ENCODE measurements around the gene ATAD2B. TPM values are rescaled to one million over a fixed set of nuclear protein-coding genes. Genes with fewer than 3 reads are reported as not detected.
A peak's percentile ranks its signal among the peaks of the same experiment; 100 is the strongest.

Gene ATAD2B
- total RNA-seq, 1 donor from 2014 or later = 24.3 TPM

DNA sequence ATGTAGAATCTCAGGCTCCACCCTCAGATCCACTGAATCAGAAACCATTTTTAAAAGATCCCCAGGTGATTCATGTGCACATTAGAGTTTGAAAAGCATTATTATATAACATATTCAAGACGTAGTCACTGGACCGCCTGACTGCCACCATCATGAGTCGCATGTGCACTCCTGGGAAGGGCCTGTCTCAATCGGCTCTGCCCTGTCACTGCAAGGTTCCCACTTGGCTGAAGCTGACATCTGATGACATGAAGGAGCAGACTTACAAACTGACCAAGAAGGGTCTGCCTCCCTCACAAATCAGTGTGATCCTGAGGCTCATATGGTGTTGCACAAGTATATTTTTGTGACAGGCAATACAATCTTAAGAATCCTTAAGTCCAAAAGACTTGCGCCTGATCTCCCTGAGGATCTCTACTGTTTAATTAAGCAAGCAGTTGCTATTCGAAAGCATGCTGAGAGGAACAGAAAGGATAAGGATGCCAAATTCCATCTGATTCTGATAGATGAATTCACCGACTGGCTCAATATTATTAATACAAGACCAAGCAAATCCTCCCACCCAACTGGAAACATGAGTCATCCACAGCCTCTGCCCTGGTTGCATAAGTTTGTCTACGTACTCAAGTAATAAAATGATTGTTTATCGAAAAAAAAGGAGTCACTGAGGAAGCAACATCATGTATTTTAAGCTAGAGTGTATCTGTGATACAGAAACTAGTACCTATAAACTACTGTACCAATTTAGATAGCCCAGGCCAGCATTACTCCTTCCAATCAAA lies 26.2 kb downstream of the ATAD2B start:
- Mint-ChIP-seq H3K9me3 (no peaks in the 10 kb centered on the region), H3K4me3 (no peak overlapping the region), H3K27ac (no peak overlapping the region)

DNA sequence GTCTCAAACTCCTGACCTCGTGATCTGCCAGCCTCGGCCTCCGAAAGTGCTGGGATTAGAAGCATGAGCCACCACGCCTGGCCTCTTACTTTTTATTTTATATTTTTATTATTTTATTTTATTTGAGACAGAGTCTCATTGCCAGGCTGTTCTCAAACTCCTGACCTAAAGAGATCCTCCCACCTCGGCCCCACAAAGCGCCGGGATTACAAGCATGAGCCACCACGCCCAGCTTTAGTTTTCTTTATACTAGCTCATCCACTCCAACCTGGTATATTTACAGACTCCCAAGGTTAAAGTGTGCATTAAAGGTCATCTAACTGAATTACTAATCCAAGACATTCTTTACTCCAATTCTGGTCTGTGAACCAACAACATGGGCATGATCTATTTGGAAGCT lies 26.8 kb downstream of the ATAD2B start:
- H3K4me1 Mint-ChIP-seq = peaks cover 4% of the 10 kb centered on the region

More for the DNA sequence above, 26.2 kb downstream of the ATAD2B start:
- peaks cover under 1% of the 10 kb centered on the region for H3K36me3 Mint-ChIP-seq (ENCODE audit: low read depth)
- DNase-seq = no peak
- no peaks in the 10 kb centered on the region for H3K27me3 Mint-ChIP-seq
- peaks cover 4% of the 10 kb centered on the region for H3K4me1 Mint-ChIP-seq
- intact Hi-C loops (cut with micrococcal nuclease) = no loop called here

DNA sequence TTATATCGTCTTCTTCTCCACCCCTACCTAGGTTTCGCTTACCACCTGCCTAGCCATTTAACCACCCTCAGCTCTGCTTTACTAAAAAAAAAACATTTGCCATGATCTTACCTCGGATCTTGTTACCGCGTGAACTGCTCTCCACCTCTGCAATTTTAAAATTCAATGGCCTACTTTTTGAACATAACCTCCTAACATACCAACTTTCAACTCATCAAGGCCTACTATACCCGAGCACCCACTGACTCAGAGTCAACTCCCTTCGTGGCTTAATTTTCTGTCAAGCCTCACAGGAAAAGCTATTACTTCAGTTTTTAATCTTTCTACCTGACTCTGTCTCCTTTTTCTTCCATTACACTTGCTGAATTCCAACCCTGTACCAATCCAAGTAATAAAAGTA lies 55.7 kb downstream of the ATAD2B start:
- intact Hi-C loops (cut with micrococcal nuclease) = no loop called here
- no peaks in the 10 kb centered on the region for H3K9me3 Mint-ChIP-seq
- no peak overlapping the region for H3K27ac Mint-ChIP-seq
- no peak overlapping the region for H3K4me3 Mint-ChIP-seq
- peaks cover 8% of the 10 kb centered on the region for H3K4me1 Mint-ChIP-seq
- H3K36me3 Mint-ChIP-seq (ENCODE audit: low read depth) = peaks cover 46% of the 10 kb centered on the region
- DNase-seq = no peak
- no peaks in the 10 kb centered on the region for H3K27me3 Mint-ChIP-seq

More for the DNA sequence above, 26.8 kb downstream of the ATAD2B start:
- Mint-ChIP-seq H3K9me3 (no peaks in the 10 kb centered on the region), H3K36me3 (ENCODE audit: low read depth) (peaks cover 2% of the 10 kb centered on the region), H3K27me3 (no peaks in the 10 kb centered on the region), H3K27ac (no peak overlapping the region), H3K4me3 (no peak overlapping the region)
- DNase-seq = no peak
- intact Hi-C loops (cut with micrococcal nuclease) = no loop called here

DNA sequence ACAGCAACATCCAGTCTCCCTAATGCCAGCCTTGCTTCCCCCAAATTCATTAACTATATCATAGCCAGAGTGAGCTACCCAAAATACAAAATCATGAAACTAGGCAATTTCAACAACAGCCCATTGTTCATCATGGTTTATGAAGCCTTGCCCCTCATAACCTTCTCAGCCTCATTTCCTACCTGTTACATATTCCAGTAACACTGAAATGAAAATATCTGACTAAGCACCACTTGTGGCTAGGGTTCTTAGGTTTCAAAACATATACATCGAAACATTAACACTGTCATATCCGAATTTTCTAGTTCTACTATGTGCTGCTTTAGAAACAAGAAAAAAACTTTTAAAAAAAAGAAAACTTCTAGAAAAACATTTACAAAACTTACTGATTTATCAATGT lies 59.5 kb downstream of the ATAD2B start:
- H3K36me3 Mint-ChIP-seq (ENCODE audit: low read depth) = peaks cover 37% of the 10 kb centered on the region
- DNase-seq = no peak
- peak overlapping the region; percentile 5 for H3K27ac Mint-ChIP-seq
- H3K4me1 Mint-ChIP-seq = peaks cover 8% of the 10 kb centered on the region
- intact Hi-C loops (cut with micrococcal nuclease) = no loop called here
- H3K9me3 Mint-ChIP-seq = no peaks in the 10 kb centered on the region
- no peak overlapping the region for H3K4me3 Mint-ChIP-seq
- no peaks in the 10 kb centered on the region for H3K27me3 Mint-ChIP-seq

DNA sequence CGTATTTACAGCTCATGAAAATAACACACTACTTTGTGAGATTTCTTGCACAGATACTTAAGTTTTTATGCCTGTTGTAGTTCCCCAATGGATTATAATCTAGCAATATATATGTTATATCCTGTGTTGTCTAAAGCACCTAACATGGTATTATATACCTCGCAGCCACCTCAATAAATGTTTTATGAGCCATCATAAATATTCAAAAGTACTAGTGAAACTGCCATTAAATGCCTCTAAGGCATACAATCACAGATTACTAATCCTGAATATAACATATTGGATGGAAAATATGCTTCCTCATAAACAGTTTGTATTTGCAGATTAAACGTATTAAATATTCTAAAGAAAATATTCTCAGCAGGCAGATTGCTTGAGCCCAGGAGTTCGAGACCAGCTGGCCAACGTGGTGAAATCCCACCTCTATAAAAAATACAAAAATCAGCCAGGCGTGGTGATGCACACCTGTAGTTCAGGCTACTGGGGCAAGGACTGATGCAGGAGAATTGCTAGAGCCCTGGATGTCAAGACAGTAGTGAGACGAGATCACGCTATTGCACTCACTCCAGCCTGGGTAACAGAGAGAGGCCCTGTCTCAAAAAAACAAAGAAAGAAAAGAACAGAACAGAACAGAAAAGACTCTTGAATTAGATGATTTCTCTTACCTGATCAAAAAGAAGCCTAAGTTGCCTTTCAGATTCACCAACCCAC lies 64.1 kb downstream of the ATAD2B start:
- Mint-ChIP-seq H3K9me3 (no peaks in the 10 kb centered on the region), H3K27me3 (no peaks in the 10 kb centered on the region), H3K36me3 (ENCODE audit: low read depth) (peaks cover 25% of the 10 kb centered on the region), H3K4me3 (no peak overlapping the region), H3K4me1 (peaks cover 5% of the 10 kb centered on the region), H3K27ac (no peak overlapping the region)
- DNase-seq = no peak
- intact Hi-C loops (cut with micrococcal nuclease) = no loop called here

DNA sequence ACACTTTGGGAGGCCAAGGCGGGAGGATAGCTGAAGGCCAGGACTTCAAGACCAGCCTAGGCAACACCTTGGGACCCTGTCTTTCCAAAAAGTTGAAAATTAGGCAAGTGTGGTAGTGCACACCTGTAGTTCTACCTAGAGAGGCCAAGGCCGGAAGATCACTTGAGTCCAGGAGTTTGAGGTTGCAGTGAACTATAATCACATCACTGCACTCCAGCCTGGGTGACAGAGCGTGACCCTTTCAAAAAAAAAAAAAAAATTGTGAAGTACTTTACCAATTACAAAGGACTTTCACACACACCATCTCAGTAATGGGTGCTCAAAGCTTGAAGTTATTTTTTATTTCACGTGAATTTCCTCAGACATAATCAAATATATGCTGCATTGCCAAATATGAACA lies 65.0 kb downstream of the ATAD2B start:
- intact Hi-C loops (cut with micrococcal nuclease) = no loop called here
- Mint-ChIP-seq H3K27me3 (no peaks in the 10 kb centered on the region), H3K4me1 (no peaks in the 10 kb centered on the region), H3K4me3 (no peak overlapping the region), H3K36me3 (ENCODE audit: low read depth) (peaks cover 22% of the 10 kb centered on the region), H3K27ac (no peak overlapping the region), H3K9me3 (no peaks in the 10 kb centered on the region)
- DNase-seq = no peak

DNA sequence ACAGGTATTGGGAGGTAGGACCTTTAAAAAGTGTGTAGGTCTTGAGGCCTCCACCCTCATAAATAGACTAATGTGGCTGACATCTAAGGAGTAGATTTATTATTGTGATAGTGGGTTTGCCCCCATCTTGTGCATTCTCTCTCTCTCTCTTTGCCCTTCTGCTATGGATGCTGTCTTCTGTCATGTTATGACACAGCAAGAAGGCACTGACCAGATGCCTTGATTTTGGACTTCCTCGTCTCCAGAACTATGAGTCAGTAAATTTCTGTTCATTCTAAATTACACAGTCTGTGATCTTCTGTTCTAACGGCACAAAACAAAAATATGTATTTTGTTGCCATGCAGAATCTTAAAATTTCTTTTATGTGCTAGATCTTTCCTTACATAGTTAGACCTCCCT lies 66.9 kb downstream of the ATAD2B start:
- Mint-ChIP-seq H3K9me3 (no peaks in the 10 kb centered on the region), H3K36me3 (ENCODE audit: low read depth) (peaks cover 26% of the 10 kb centered on the region), H3K27ac (no peak overlapping the region), H3K4me3 (no peak overlapping the region), H3K27me3 (no peaks in the 10 kb centered on the region), H3K4me1 (no peaks in the 10 kb centered on the region)
- no peak for DNase-seq
- intact Hi-C loops (cut with micrococcal nuclease) = no loop called here

DNA sequence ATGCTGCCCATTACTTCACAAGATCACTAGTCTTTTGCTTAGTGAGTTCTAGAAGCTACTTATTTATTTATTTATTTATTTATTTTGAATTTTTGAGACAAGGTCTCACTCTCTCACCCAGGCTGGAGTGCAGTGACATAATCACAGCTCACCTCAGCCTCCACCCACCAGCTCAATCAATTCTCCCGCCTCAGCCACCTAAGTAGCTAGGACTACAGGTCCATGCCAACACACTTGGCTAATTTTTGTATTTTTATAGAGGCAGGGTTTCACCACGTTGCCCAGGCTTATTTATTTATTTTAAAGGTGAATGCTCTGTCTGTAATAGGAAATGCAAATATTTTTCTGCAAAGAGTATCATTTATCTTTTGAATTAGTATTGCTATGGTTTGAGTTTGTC lies 67.7 kb downstream of the ATAD2B start:
- intact Hi-C loops (cut with micrococcal nuclease) = no loop called here
- Mint-ChIP-seq H3K4me1 (no peaks in the 10 kb centered on the region), H3K9me3 (no peaks in the 10 kb centered on the region), H3K27ac (no peak overlapping the region), H3K36me3 (ENCODE audit: low read depth) (peaks cover 28% of the 10 kb centered on the region), H3K4me3 (no peak overlapping the region), H3K27me3 (no peaks in the 10 kb centered on the region)
- DNase-seq = no peak

DNA sequence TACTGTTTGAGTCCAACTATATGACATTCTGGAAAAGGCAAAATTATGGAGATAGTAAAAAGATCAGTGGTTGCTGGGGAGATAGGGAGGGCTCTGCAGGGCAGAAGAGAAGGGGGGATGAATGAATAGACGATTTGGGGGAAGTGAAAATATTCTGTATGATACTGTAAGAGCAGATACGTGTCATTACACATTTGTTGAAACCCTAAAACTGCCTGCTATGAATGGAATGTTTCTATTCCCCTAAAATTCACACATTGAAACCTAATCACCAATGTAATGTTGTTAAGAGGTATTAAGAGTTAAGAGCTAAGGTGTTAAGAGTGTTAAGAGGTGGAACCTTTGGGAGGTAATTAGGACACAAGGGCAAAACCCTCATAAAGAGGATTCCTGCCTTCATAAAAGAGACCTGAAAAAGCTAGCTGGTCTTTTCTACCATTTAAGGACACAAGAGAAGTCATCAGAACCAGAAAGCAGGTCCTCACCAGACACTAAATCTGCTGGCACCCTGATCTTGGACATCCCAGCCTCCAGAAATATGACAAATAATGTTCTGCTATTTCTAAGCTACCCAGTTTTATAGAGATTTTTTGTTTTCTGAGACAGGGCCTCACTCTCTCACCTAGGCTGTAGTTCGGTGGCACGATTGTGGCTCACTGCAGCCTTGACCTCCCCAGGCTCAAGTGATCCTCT lies 76.2 kb downstream of the ATAD2B start:
- DNase-seq = no peak
- Mint-ChIP-seq H3K27ac (no peak overlapping the region), H3K36me3 (ENCODE audit: low read depth) (peaks cover 13% of the 10 kb centered on the region), H3K27me3 (no peaks in the 10 kb centered on the region), H3K4me1 (no peaks in the 10 kb centered on the region), H3K4me3 (no peak overlapping the region), H3K9me3 (no peaks in the 10 kb centered on the region)
- intact Hi-C loops (cut with micrococcal nuclease) = no loop called here

DNA sequence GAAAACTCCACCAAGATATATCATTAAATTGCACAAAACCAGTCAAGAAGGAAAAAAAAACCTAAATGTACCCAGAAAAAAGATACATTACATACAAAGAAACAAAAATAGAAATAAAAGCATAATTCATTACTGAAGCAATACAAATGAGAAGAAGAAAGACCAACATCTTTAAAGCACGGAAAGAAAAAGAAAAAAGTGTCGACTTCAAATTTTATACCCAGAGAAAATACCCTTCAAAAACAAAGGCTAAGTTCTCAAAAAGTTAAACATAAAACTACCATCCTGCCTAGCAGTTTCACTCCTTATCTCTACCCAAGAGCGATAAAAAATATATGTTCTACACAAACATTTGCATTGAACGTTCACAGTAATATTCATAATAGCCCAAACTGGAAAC lies 82.0 kb downstream of the ATAD2B start:
- Mint-ChIP-seq H3K4me3 (no peak overlapping the region), H3K4me1 (no peaks in the 10 kb centered on the region), H3K9me3 (peaks cover 6% of the 10 kb centered on the region), H3K27ac (no peak overlapping the region), H3K36me3 (ENCODE audit: low read depth) (peaks cover 19% of the 10 kb centered on the region), H3K27me3 (no peaks in the 10 kb centered on the region)
- DNase-seq = no peak
- intact Hi-C loops (cut with micrococcal nuclease) = no loop called here

DNA sequence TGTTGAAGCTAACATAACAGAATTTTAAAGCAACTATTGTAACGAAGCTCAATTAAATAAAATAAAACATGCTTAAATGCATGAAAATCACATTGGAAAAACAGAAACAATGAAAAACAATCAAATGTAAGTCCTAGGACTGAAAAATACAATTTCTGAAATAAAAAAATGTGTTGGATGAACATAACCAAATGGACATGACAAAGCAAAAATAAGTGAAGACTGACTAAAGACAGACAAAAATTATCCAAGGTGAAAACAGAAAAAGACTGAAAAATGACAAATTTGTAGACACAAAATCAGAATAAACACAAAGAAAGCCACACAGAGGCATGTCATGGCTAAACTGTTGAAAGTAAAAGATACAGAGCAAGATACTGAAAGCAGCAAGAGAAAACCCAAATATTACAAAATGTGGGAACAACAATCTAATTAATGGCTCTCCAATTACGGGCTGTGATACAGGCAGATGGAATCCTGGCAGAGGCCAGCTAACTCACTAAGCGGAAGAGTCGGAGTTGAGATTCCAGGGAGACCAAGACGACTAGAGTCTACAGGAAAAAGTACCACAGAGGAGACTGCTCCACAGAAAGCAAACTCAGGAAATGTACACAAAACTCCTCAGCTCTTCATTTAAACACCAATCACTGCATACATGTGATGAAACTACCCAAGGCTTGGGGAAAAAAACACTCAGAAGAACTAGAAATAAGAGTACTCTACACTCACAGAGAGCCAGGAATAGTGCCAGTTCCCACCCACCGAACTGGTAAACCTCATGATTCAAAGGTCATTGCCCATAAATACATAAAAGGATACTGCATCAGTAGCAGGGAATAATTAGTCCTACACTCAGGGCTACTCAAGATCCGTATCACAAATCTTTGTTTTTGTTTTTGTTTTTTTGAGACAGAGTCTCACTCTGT lies 83.6 kb downstream of the ATAD2B start:
- Mint-ChIP-seq H3K36me3 (ENCODE audit: low read depth) (peaks cover 19% of the 10 kb centered on the region), H3K27me3 (no peaks in the 10 kb centered on the region), H3K4me3 (no peak overlapping the region), H3K27ac (no peak overlapping the region), H3K9me3 (peaks cover 6% of the 10 kb centered on the region), H3K4me1 (no peaks in the 10 kb centered on the region)
- intact Hi-C loops (cut with micrococcal nuclease) = no loop called here
- DNase-seq = no peak

DNA sequence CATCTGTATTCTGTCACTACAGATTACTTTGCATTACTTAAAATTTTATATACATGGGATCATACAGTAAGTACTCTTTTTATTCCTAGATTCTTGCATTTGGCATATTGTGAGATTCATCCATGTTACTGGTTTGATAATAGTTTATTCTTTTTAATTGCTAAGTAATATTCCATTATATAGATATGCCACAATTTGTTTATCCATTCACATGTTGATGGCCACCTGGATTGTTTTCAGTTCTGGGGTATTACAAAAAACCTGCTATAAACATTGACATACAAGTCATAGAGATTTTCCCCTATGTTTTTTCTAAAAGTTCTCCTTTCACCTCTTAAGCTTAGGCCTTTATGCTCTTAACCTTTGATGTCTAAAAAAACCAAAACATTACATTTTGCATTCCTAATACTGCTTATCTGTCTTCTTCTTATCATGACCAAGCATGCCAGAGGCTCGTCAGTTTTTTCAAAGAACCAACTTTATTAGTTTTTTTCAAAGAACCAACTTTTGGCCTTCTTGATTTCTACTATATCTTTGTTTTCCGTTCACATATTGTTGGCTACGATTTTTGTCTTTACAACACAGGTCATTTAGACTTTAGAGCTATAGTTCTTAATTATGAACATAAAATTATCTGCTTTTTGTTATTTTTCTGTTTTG lies 86.9 kb downstream of the ATAD2B start:
- DNase-seq = no peak
- Mint-ChIP-seq H3K27me3 (no peaks in the 10 kb centered on the region), H3K4me3 (no peak overlapping the region), H3K27ac (no peak overlapping the region), H3K36me3 (ENCODE audit: low read depth) (peaks cover 27% of the 10 kb centered on the region), H3K9me3 (peaks cover 6% of the 10 kb centered on the region), H3K4me1 (no peaks in the 10 kb centered on the region)
- intact Hi-C loops (cut with micrococcal nuclease) = no loop called here

DNA sequence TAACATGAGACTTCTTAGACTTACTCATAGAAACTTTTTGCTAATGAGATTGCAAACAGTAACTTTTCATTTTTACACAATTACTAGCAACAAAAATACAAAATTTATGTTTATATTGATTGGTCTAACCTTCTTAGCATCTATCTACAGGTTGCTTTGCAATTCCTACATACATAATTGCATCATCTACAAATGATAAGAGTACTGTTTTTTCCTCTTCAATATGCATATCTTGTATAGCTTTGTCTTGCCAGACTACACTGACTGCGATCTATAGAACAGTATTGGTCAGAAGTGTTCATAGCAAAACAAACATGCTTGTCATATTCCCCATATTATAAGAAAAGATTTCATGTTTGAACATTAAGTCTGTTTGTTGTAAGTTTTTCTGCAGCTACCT lies 87.9 kb downstream of the ATAD2B start:
- H3K27ac Mint-ChIP-seq = no peak overlapping the region
- H3K36me3 Mint-ChIP-seq (ENCODE audit: low read depth) = peaks cover 21% of the 10 kb centered on the region
- H3K4me3 Mint-ChIP-seq = no peak overlapping the region

More for the DNA sequence above, 87.9 kb downstream of the ATAD2B start:
- no peaks in the 10 kb centered on the region for H3K9me3 Mint-ChIP-seq
- no peaks in the 10 kb centered on the region for H3K4me1 Mint-ChIP-seq
- intact Hi-C loops (cut with micrococcal nuclease) = no loop called here
- H3K27me3 Mint-ChIP-seq = no peaks in the 10 kb centered on the region
- no peak for DNase-seq
